ENCODE data around the gene KRTAP3-3. TPM values are rescaled to one million over a fixed set of nuclear protein-coding genes. Genes with fewer than 3 reads are reported as not detected.
"Not testable (repeated sequence)": the region's sequence is repeated elsewhere in the genome, so short reads cannot be mapped to it uniquely, and the experiment has no call there.

The KRTAP3-3 gene
- total and polyA plus RNA-seq, 2 of the 8 experiments (the other 6 are each of a cell fraction or from before 2014, with no cell fraction given) = not detected

DNA sequence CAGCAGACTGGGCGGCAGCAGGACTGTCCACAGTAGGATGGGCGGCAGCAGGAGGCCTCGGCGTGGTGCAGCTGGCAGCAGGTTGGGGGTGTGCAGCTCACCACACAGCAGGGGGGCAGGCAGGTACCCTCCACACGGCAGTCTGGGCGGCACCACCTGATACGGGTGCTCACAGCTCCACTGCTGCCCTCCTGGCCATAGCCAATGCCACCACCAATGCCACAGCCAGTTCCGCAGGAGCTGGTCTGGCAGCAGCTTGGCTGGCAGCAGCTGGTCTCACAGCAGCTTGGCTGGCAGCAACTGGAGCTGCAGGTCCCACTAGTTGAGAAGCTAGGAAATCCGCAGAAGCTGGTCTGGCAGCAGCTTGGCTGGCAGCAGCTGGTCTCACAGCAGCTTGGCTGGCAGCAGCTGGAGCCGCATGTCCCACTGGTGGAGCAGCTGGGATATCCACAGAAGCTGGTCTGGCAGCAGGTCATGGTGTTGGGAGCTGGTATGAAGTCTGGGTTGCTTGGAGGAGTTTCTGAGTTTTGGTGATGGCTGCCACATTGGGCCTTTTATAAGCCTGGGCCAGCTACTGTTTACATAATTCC, 40.5 kb upstream of the KRTAP3-3 start, which contains the start of gene KRTAP1-3:
Gene KRTAP1-3 (minus strand): TSS at position 529 of the 590 bp plus-strand sequence. CDS start 53 bp downstream, at position 476.
- H2BK12ac ChIP-seq (ENCODE audit: low read depth, low read length); H3K4me3 ChIP-seq (ENCODE audit: extremely low read depth in 1 of 4, insufficient read depth in 2 of 4, low read depth in 3 of 4, low read length in 4 of 4); H3K9ac ChIP-seq (replicated peaks in 1 of 4; ENCODE audit: extremely low read depth in 1 of 4, low read depth in 3 of 4, low read length in 3 of 4); H4K5ac ChIP-seq (ENCODE audit: insufficient read length, low read depth, low read length); H2BK5ac ChIP-seq (ENCODE audit: low read depth, low read length); H3K4me2 ChIP-seq (ENCODE audit: insufficient read depth in 1 of 2, low read depth in 2 of 2, low read length in 2 of 2); H3K4ac ChIP-seq (replicated peaks; ENCODE audit: insufficient read length, low read depth, low read length); H3K14ac ChIP-seq (ENCODE audit: insufficient read length); FAIRE-seq; H3K56ac ChIP-seq (replicated peaks; ENCODE audit: insufficient read length, low read depth, low read length); H3K36me3 ChIP-seq (ENCODE audit: control insufficient read depth in 2 of 4, insufficient read depth in 4 of 4, low read length in 3 of 4); H4K8ac ChIP-seq (ENCODE audit: extremely low read depth, insufficient read depth, low read length); H3K23ac ChIP-seq (ENCODE audit: insufficient read length); H2BK15ac ChIP-seq (ENCODE audit: low read length); H3K27ac ChIP-seq (ENCODE audit: low read depth, low read length); H3K79me2 ChIP-seq (ENCODE audit: control insufficient read depth in 1 of 2, insufficient read depth in 2 of 2, low read length in 2 of 2); H3K18ac ChIP-seq (ENCODE audit: extremely low read depth, low read length); H2AFZ ChIP-seq (ENCODE audit: low read length); H3K4me1 ChIP-seq (replicated peaks in 1 of 4; ENCODE audit: control insufficient read depth in 3 of 4, insufficient read depth in 4 of 4, low read length in 3 of 4); DNase-seq (ENCODE audit: low read depth in 1 of 2, low spot score in 2 of 2); H3K79me1 ChIP-seq (ENCODE audit: low read depth, low read length); H4K91ac ChIP-seq (replicated peaks; ENCODE audit: insufficient read length, low read length); H3K23me2 ChIP-seq (ENCODE audit: low read depth, low read length); H4K20me1 ChIP-seq (replicated peaks in 1 of 2; ENCODE audit: control insufficient read depth in 1 of 2, insufficient read depth in 2 of 2, low read length in 2 of 2); H3K9me3 ChIP-seq (ENCODE audit: insufficient read depth in 2 of 2, low read depth in 1 of 2, low read length in 1 of 2); H2AK5ac ChIP-seq (ENCODE audit: low read depth, low read length); POLR2A ChIA-PET (ENCODE audit: partially characterized antibody); H2BK20ac ChIP-seq (ENCODE audit: low read length); H3K27me3 ChIP-seq (replicated peaks in 1 of 4; ENCODE audit: control insufficient read depth in 3 of 4, extremely low read depth in 1 of 4, insufficient read depth in 3 of 4, low read length in 3 of 4); H2BK120ac ChIP-seq (replicated peaks; ENCODE audit: low read depth, low read length): not testable (repeated sequence)
- CTCF ChIA-PET (ENCODE audit: partially characterized antibody) = interaction anchor here (1.1 kb wide), 1 partner anchor 288 kb away, joined by 3 read pairs; no protein-coding TSS in a partner anchor
- 88% methylated on average over 7 of the region's 10 CpGs; no CpG with 5 or more reads in 1 of the 2 experiments for WGBS, 2 experiments (ENCODE audit: extremely low coverage in 1 of 2, insufficient coverage in 1 of 2, insufficient read length in 1 of 2, insufficient replicate concordance in 2 of 2, low coverage in 1 of 2, low lambda C conversion rate in 2 of 2, missing lambda C conversion rate in 1 of 2)
